Measurements from ENCODE around the gene SAMD1.

- TF ChIP-seq CTCF (optimal IDR thresholded peaks at IDR 0.05 in 1 of 3, IDR thresholded peaks at IDR 0.05 in 1 of 3, conservative IDR thresholded peaks at IDR 0.05 in 1 of 3; ENCODE audit: extremely low read depth in 1 of 3, insufficient read depth in 2 of 3, low read length in 3 of 3) (no peak), EZH2 (IDR thresholded peaks at IDR 0.05; ENCODE audit: low read length) (no peak)
Measured at GRCh38 chr19:14050512-14050911, 40.0 kb downstream of the SAMD1 start.
